T-helper 9 cell (primary cell): ENCODE data around the gene PARD3.

Source experiments
- DNase-seq: peaks from one replicate; pipeline ENCODE4 v3.0.0-alpha.2; 2020

Gene PARD3

GRCh38 chr10:34570887-34571286 is 244.2 kb downstream of the PARD3 start:
- no peak for DNase-seq

GRCh38 chr10:34567659-34568253 is 247.3 kb downstream of the PARD3 start:
- DNase-seq, result no peak

GRCh38 chr10:34565934-34566333 is 249.2 kb downstream of the PARD3 start:
- DNase-seq, result no peak

- no peak for DNase-seq
These were observed 257.0 kb downstream of the PARD3 start for GRCh38 chr10:34558093-34558583.

- no peak for DNase-seq
These were observed 257.9 kb downstream of the PARD3 start for GRCh38 chr10:34557173-34557572.

GRCh38 chr10:34555653-34556052 is 259.4 kb downstream of the PARD3 start:
- DNase-seq, result no peak

- no peak for DNase-seq
These were observed 261.3 kb downstream of the PARD3 start for GRCh38 chr10:34553747-34554146.

GRCh38 chr10:34551295-34551694 is 263.8 kb downstream of the PARD3 start:
- no peak for DNase-seq

- DNase-seq, result no peak
These were observed 265.1 kb downstream of the PARD3 start for GRCh38 chr10:34549953-34550352.

- no peak for DNase-seq
These were observed 266.1 kb downstream of the PARD3 start for GRCh38 chr10:34549001-34549400.

- no peak for DNase-seq
These were observed 266.6 kb downstream of the PARD3 start for GRCh38 chr10:34548466-34548865.

GRCh38 chr10:34547695-34548094 is 267.4 kb downstream of the PARD3 start:
- no peak for DNase-seq

- no peak for DNase-seq
These were observed 267.8 kb downstream of the PARD3 start for GRCh38 chr10:34547291-34547690.

- no peak for DNase-seq
These were observed 270.7 kb downstream of the PARD3 start for GRCh38 chr10:34544400-34544799.

- DNase-seq, result no peak
These were observed 271.4 kb downstream of the PARD3 start for GRCh38 chr10:34543716-34544115.

- no peak for DNase-seq
These were observed 274.6 kb downstream of the PARD3 start for GRCh38 chr10:34540492-34540891.

GRCh38 chr10:34539533-34540315 is 275.4 kb downstream of the PARD3 start:
- no peak for DNase-seq

GRCh38 chr10:34538281-34538829 is 276.7 kb downstream of the PARD3 start:
- DNase-seq, result no peak

GRCh38 chr10:34537629-34538231 is 277.4 kb downstream of the PARD3 start:
- DNase-seq, result no peak

GRCh38 chr10:34535872-34536271 is 279.2 kb downstream of the PARD3 start:
- DNase-seq, result no peak

- no peak for DNase-seq
These were observed 284.3 kb downstream of the PARD3 start for GRCh38 chr10:34530778-34531177.

- no peak for DNase-seq
These were observed 286.8 kb downstream of the PARD3 start for GRCh38 chr10:34528320-34528719.
